A549 treated with AZD9567 at 1 μM for 4 hours (cell line): ENCODE measurements around the gene SHC1. TPM values are rescaled to one million over a fixed set of nuclear protein-coding genes. Genes with fewer than 3 reads are reported as not detected.

ENCODE experiments used
- total RNA-seq: library from RNA; stranded (reverse); fragments of 200-300 nt; extraction: Qiagen RNA extraction; gene quantifications from 5 replicates; pipeline ENCODE4 v1.2.3, GENCODE V29; 2022; ENCODE audit not compliant: insufficient read depth

Gene SHC1
- 163 to 228 TPM (median 221 TPM) in 5 replicates for total RNA-seq

GRCh38 chr1:154970631-154971340 lies at the start of gene SHC1:
TSS of gene SHC1 (minus strand) at chr1:154970747. CDS start at chr1:154970526, 221 bp downstream.

GRCh38 chr1:155002464-155003226 lies 32.1 kb upstream of the SHC1 start, which contains the start of gene ZBTB7B:
TSS of gene ZBTB7B (plus strand) at chr1:155002802. CDS start at chr1:155014661, 11,859 bp downstream.

GRCh38 chr1:154993572-154994268 lies 23.2 kb upstream of the SHC1 start, which contains the start of gene LENEP:
TSS of gene LENEP (plus strand) at chr1:154993586. CDS start at chr1:154993608, 22 bp downstream.

GRCh38 chr1:154982897-154983648 lies 12.5 kb upstream of the SHC1 start, which contains the start of gene FLAD1:
TSS of gene FLAD1 (plus strand) at chr1:154983344. CDS start at chr1:154983695, 351 bp downstream.

GRCh38 chr1:154974102-154974807 lies 3.7 kb upstream of the SHC1 start, which contains the start of gene CKS1B:
TSS of gene CKS1B (plus strand) at chr1:154974681. CDS start at chr1:154974746, 65 bp downstream.

GRCh38 chr1:154961207-154962155 lies 9.1 kb downstream of the SHC1 start, which contains the start of gene PYGO2:
TSS of gene PYGO2 (minus strand) at chr1:154961782. CDS start at chr1:154961576, 206 bp downstream.

GRCh38 chr1:154955718-154956543 lies 14.6 kb downstream of the SHC1 start, which contains the start of gene PBXIP1:
TSS of gene PBXIP1 (minus strand) at chr1:154956099. CDS start at chr1:154953721, 2,378 bp downstream.

GRCh38 chr1:154936555-154937084 lies 33.9 kb downstream of the SHC1 start, which contains the start of gene PMVK:
TSS of gene PMVK (minus strand) at chr1:154936719. CDS start at chr1:154936685, 34 bp downstream.

Other genes with a start within 250 kb of the SHC1 start
- 0.01 to 0.05 TPM (median 0.03 TPM) in 4 of 5 replicates, not detected in the other for gene KCNN3, start 100.5 kb downstream of the SHC1 start, total RNA-seq
- gene PMVK, start 34.0 kb downstream of the SHC1 start, total RNA-seq, result 33.5 to 46.0 TPM (median 43.0 TPM) in 5 replicates
- 8.0 to 15.6 TPM (median 13.9 TPM) in 5 replicates for gene PBXIP1, start 14.6 kb downstream of the SHC1 start, total RNA-seq
- 23.8 to 25.3 TPM (median 24.4 TPM) in 5 replicates for gene PYGO2, start 9.0 kb downstream of the SHC1 start, total RNA-seq
- 350 to 384 TPM (median 355 TPM) in 5 replicates for gene CKS1B, start 3.9 kb upstream of the SHC1 start, total RNA-seq
- gene FLAD1, start 12.6 kb upstream of the SHC1 start, total RNA-seq, result 34.0 to 47.4 TPM (median 47.2 TPM) in 5 replicates
- gene LENEP, start 22.8 kb upstream of the SHC1 start, total RNA-seq, result not detected in 5 replicates
- gene ZBTB7B, start 32.1 kb upstream of the SHC1 start, total RNA-seq, result 30.4 to 41.5 TPM (median 37.4 TPM) in 5 replicates
- 0.38 to 0.88 TPM (median 0.56 TPM) in 4 of 5 replicates, not detected in the other for gene DCST2, start 63.0 kb upstream of the SHC1 start, total RNA-seq
- gene DCST1, start 63.1 kb upstream of the SHC1 start, total RNA-seq, result not detected in 5 replicates
- gene ADAM15, start 80.6 kb upstream of the SHC1 start, total RNA-seq, result 55.7 to 115 TPM (median 104 TPM) in 5 replicates
- 11.3 to 14.4 TPM (median 13.2 TPM) in 5 replicates for gene EFNA4, start 93.0 kb upstream of the SHC1 start, total RNA-seq
- 7.0 to 11.0 TPM (median 7.7 TPM) in 5 replicates for gene EFNA3, start 108.1 kb upstream of the SHC1 start, total RNA-seq
- 23.7 to 35.1 TPM (median 30.9 TPM) in 5 replicates for gene EFNA1, start 157.1 kb upstream of the SHC1 start, total RNA-seq
- 32.9 to 44.7 TPM (median 35.7 TPM) in 5 replicates for gene SLC50A1, start 165.1 kb upstream of the SHC1 start, total RNA-seq
- 71.3 to 102 TPM (median 100 TPM) in 5 replicates for gene DPM3, start 169.8 kb upstream of the SHC1 start, total RNA-seq
- gene KRTCAP2, start 202.6 kb upstream of the SHC1 start, total RNA-seq, result 226 to 261 TPM (median 239 TPM) in 5 replicates
- 1.6 to 2.4 TPM (median 2.0 TPM) in 4 of 5 replicates, not detected in the other for gene TRIM46, start 203.1 kb upstream of the SHC1 start, total RNA-seq
- 3.3 to 11.6 TPM (median 9.6 TPM) in 5 replicates for gene THBS3, start 237.2 kb upstream of the SHC1 start, total RNA-seq
- gene MTX1, start 237.9 kb upstream of the SHC1 start, total RNA-seq, result 71.0 to 72.9 TPM (median 72.6 TPM) in 5 replicates